Stimulated activated CD4-positive, alpha-beta T cell treated with anti-CD3 and anti-CD28 coated beads, Interleukin-1b, Interleukin-23, amount 100 ng/mL, for 24 hours (primary cell): Measurements from ENCODE around the gene IFNAR2.

Experiments
- DNase-seq, 4 experiments: peaks; one replicate each; pipeline ENCODE4 v3.0.0-alpha.2; 2020; ENCODE audit warnings: low read depth in 4 of 4, low spot score in 1 of 4

Gene IFNAR2

GRCh38 chr21:33266789-33267135 is 37.0 kb downstream of the IFNAR2 start:
- DNase-seq = no peak

- DNase-seq = no peak
Measured at GRCh38 chr21:33267250-33267649, 37.5 kb downstream of the IFNAR2 start.

- no peak for DNase-seq
Measured at GRCh38 chr21:33268393-33268736, 38.6 kb downstream of the IFNAR2 start.

- DNase-seq = peak in 2 of 4 experiments; percentile 27 to 29
Measured at GRCh38 chr21:33268737-33269441, 39.2 kb downstream of the IFNAR2 start.

- DNase-seq = no peak
Measured at GRCh38 chr21:33270986-33271385, 41.2 kb downstream of the IFNAR2 start.

- DNase-seq = no peak
Measured at GRCh38 chr21:33273044-33273443, 43.3 kb downstream of the IFNAR2 start.

- no peak for DNase-seq
Measured at GRCh38 chr21:33278721-33279120, 49.0 kb downstream of the IFNAR2 start.

GRCh38 chr21:33279330-33279820 is 49.6 kb downstream of the IFNAR2 start:
- no peak for DNase-seq
